SU-DHL-6 (cell line): ENCODE data around the gene MEF2C.

ENCODE experiments used
- H2AFZ ChIP-seq: fragments of 200-600 bp; sonication (generic); 2 replicates; pipeline ENCODE4 v1.6.1; 2014; ENCODE audit warnings: low read depth, mild to moderate bottlenecking, moderate library complexity, mixed read lengths, antibody characterized with exemption, low read length; ENCODE audit not compliant: severe bottlenecking
- H3F3A ChIP-seq: fragments of 200-600 bp; shearing (Covaris generic); 2 replicates; pipeline ENCODE4 v1.6.0; 2016; ENCODE audit warnings: antibody characterized with exemption, mild to moderate bottlenecking; ENCODE audit not compliant: insufficient read depth
- H3K27ac ChIP-seq: fragments of 200-600 bp; sonication (generic); 2 replicates; pipeline ENCODE4 v1.5.1; 2016; ENCODE audit warnings: low read depth, mild to moderate bottlenecking, low read length, moderate library complexity, mixed read lengths
- H3K27me3 ChIP-seq: fragments of 200-600 bp; sonication (generic), shearing (Covaris generic); 2 replicates; pipeline ENCODE4 v1.6.0; 2014; ENCODE audit warnings: mild to moderate bottlenecking, low read length
- H3K36me3 ChIP-seq: fragments of 200-600 bp; sonication (generic); 2 replicates; pipeline ENCODE4 v1.6.1; 2014; ENCODE audit warnings: mild to moderate bottlenecking, low read length, mixed read lengths
- H3K4me2 ChIP-seq: fragments of 300-600, 200-600 bp; shearing (Covaris generic), sonication (generic); 2 replicates; pipeline ENCODE4 v1.6.0; 2014; ENCODE audit warnings: low read length, low read depth, mild to moderate bottlenecking; ENCODE audit not compliant: poor library complexity, severe bottlenecking
- H3K4me3 ChIP-seq: fragments of 200-600 bp; sonication (generic); 2 replicates; pipeline ENCODE4 v1.5.1; 2014; ENCODE audit warnings: antibody characterized with exemption, low read length, mild to moderate bottlenecking, mixed read lengths; ENCODE audit not compliant: insufficient read depth, poor library complexity, severe bottlenecking
- H3K79me2 ChIP-seq: fragments of 200-600 bp; sonication (generic); 2 replicates; pipeline ENCODE4 v1.6.1; 2014; ENCODE audit warnings: mild to moderate bottlenecking, low read length, moderate library complexity; ENCODE audit not compliant: insufficient read depth
- H3K9ac ChIP-seq: fragments of 200-600 bp; sonication (generic); 2 replicates; pipeline ENCODE4 v1.7.0; 2014; ENCODE audit warnings: mild to moderate bottlenecking, low read length
- H3K9me2 ChIP-seq: fragments of 200-600 bp; sonication (generic); replicated peaks from 2 replicates; pipeline ENCODE4 v1.6.1; 2014; ENCODE audit warnings: low read length; ENCODE audit not compliant: insufficient read depth
- H3K9me3 ChIP-seq: fragments of 200-600 bp; sonication (generic); 2 replicates; pipeline ENCODE4 v1.6.1; 2014; ENCODE audit warnings: low read length, mixed read lengths; ENCODE audit not compliant: insufficient read depth
- H4K20me1 ChIP-seq: fragments of 200-600 bp; sonication (generic); 2 replicates; pipeline ENCODE4 v1.6.1; 2014; ENCODE audit warnings: low read depth, mild to moderate bottlenecking, antibody characterized with exemption, low read length, moderate library complexity, mixed read lengths
- CTCF ChIP-seq: fragments of 200-600 bp; sonication (generic); IDR thresholded peaks from one replicate; pipeline ENCODE4 v1.5.1; 2017; ENCODE audit warnings: antibody characterized with exemption, mild to moderate bottlenecking, low read length, moderate library complexity; ENCODE audit not compliant: insufficient read depth, poor library complexity, severe bottlenecking
- EZH2phosphoT487 ChIP-seq: fragments of 200-600 bp; sonication (generic), shearing (Covaris generic); conservative IDR thresholded peaks from 2 replicates; pipeline ENCODE4 v1.6.1; 2018; ENCODE audit warnings: mild to moderate bottlenecking, antibody characterized with exemption, low read length, moderate library complexity, mixed read lengths

MEF2C gene

GRCh38 chr5:88824141-88824540 is 58.8 kb downstream of the MEF2C start:
- Histone ChIP-seq H3K27me3 (no peaks in the 10 kb centered on the region), H3K79me2 (no peaks in the 10 kb centered on the region), H3K4me3 (no peak overlapping the region), H3K9me3 (no peaks in the 10 kb centered on the region), H3K9me2 (no peaks in the 10 kb centered on the region), H3K9ac (no peak overlapping the region), H3K27ac (no peak overlapping the region), H2AFZ (no peak overlapping the region), H3F3A (peaks cover 33% of the 10 kb centered on the region), H4K20me1 (no peaks in the 10 kb centered on the region), H3K4me2 (no peak overlapping the region), H3K36me3 (0 out of 2 replicates have a peak, but pooled peaks cover 2% of the 10 kb centered on the region)
- TF ChIP-seq EZH2phosphoT487 (no peak), CTCF (no peak)

GRCh38 chr5:88823201-88823600 is 59.8 kb downstream of the MEF2C start:
- no peak overlapping the region for H3K9ac ChIP-seq

GRCh38 chr5:88821161-88821560 is 61.8 kb downstream of the MEF2C start:
- Histone ChIP-seq H3K79me2 (no peaks in the 10 kb centered on the region), H3K4me3 (no peak overlapping the region)

More at GRCh38 chr5:88823201-88823600, 59.8 kb downstream of the MEF2C start:
- H4K20me1 ChIP-seq, result no peaks in the 10 kb centered on the region
- peaks cover 26% of the 10 kb centered on the region for H3F3A ChIP-seq
- H2AFZ ChIP-seq, result no peak overlapping the region
- no peaks in the 10 kb centered on the region for H3K9me2 ChIP-seq
- H3K4me2 ChIP-seq, result no peak overlapping the region
- H3K9me3 ChIP-seq, result no peaks in the 10 kb centered on the region
- no peak overlapping the region for H3K27ac ChIP-seq
- H3K79me2 ChIP-seq, result no peaks in the 10 kb centered on the region
- H3K4me3 ChIP-seq, result no peak overlapping the region
- H3K36me3 ChIP-seq, result 0 out of 2 replicates have a peak, but pooled peaks cover 2% of the 10 kb centered on the region
- TF ChIP-seq CTCF (no peak), EZH2phosphoT487 (no peak)
- no peaks in the 10 kb centered on the region for H3K27me3 ChIP-seq

More at GRCh38 chr5:88821161-88821560, 61.8 kb downstream of the MEF2C start:
- no peaks in the 10 kb centered on the region for H4K20me1 ChIP-seq
- H3K9ac ChIP-seq, result no peak overlapping the region
- TF ChIP-seq EZH2phosphoT487 (no peak), CTCF (no peak)
- peaks cover 6% of the 10 kb centered on the region for H3F3A ChIP-seq
- no peaks in the 10 kb centered on the region for H3K9me3 ChIP-seq
- H3K9me2 ChIP-seq, result no peaks in the 10 kb centered on the region
- H3K36me3 ChIP-seq, result 0 out of 2 replicates have a peak, but pooled peaks cover 2% of the 10 kb centered on the region
- no peak overlapping the region for H3K4me2 ChIP-seq
- no peak overlapping the region for H3K27ac ChIP-seq
- no peak overlapping the region for H2AFZ ChIP-seq
- no peaks in the 10 kb centered on the region for H3K27me3 ChIP-seq
